HG03066 (cell line): Measurements from ENCODE around the gene PPFIA2.

ENCODE experiments used
- ATAC-seq: cut with Tn5 transposase; IDR thresholded peaks from one replicate; pipeline ENCODE4 v1.9.1; 2021; ENCODE audit warnings: low read depth; ENCODE audit not compliant: unreplicated experiment

PPFIA2 gene

DNA sequence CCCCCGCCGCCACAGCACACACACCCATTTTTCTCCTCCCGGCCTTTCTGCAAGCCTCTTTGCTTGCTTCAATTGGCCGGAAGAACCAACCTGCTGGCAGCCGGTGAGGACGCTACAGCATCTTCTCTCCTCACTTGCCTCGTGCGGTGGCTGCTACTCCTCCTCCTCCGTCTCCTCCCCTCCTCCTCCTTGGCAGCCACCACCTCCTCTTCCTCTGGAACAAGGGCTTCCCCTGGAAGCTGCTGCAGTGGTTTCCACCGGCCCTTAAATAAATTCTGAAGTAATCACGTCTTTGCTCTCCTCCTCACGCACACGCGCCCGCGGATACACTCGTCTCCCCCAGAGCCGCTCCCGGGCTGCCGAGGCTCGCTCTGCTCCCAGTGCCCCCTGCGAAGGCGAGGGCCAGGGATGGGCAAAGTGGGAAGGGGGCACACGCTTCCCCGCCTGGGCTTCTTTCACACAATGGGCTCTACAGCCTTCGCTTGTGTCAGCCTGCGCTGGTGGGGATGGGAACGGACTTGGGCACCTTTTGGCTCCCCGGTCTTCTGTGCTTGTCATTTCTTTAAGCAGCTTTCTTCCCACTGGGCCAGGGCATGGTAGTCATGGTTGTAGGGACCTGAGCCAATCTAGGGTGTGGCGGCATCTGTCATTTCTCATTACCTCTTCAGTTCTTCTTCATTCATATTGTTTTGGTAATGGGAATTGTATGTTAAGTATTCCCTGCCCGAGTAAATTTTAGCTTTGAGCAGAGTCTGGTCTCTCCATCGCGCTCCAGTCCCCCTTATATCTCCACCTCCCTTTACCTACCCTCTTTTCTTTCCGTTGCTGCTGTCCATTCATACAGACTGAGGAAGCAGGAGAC is at the start of gene PPFIA2:
Gene PPFIA2, minus strand, starts transcription at position 161 of the 862 bp plus-strand sequence.
- no peak for ATAC-seq

DNA sequence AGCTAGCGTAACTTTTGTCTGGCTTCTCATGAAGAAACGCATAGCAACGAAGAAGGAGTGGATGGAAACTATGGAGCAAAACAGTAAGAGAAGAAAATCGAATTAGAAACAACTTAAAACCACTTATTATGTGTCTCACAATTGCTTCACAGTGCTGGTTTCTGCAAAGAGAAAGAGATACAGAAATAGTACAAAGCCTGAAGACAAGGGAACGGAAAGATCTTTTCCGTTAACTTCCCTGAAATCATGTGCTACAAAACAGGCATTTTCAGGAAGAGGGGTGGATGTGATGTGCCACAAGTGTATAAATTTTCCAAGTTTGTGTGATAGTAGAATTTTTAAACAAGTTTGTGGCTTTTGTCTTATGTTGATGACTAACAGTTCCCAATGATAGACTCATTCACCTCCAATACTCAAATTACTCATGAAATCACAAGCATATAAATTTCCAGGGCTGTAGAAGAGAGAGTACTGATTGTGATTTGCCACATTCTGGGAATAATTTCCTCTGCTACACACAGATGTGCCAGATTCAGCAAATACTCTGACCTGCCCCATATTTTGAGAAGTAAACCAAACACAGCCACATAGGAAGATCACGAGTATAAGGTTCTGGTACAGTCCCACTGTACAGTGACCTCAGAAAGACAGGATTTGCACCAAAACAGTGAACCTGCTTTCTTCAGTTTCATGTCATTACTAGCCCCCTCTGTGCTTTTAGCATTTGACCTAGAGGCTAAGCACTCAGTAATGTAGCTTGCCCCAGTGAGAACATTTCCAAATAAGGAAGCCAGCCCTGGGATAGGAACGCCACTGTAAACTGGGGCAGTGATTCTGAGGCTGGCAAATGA is 41.4 kb upstream of the PPFIA2 start:
- no peak for ATAC-seq

DNA sequence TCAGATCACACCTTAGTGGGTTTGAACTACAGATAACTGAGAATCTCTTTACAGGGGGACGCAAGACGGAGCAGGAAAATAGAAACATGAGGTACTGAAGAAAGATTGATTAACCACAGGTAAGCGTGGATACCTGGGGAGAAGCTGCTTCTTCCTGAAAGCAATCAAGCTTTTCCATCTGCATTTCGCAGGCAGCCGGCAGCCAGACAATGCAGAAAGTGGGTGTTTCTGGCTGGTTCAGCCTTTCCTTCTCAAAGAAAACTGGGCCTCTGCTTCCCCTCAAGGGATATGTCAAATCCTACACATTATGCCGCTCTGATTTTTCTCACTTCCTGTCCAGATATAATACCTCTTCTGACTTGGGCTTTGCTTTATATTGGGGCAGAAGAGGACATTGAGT is 39.1 kb upstream of the PPFIA2 start:
- ATAC-seq = no peak

- no peak for ATAC-seq
Observed at GRCh38 chr12:81797100-81797499, 38.0 kb upstream of the PPFIA2 start.

DNA sequence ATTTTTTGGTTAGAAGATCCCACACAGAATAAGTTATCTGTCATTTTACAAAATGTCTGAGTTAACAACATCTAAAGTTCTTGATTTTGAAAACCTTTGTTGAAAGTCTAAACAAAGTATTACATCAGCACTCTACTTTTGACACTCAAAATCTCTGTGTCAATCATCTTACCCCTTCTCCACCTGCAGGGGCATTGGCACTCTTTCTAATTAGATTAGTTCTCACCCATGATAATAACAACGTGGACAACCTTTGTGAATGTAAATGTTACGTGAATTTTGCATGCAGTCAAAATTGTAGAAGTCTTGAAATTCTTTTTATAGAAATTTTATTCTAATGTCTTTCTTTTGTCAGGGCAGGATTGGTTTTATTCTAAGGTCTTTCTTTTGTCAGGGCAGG is 33.5 kb upstream of the PPFIA2 start:
- ATAC-seq = no peak

- no peak for ATAC-seq
Observed at GRCh38 chr12:81779216-81779615, 20.1 kb upstream of the PPFIA2 start.

- no peak for ATAC-seq
Observed at GRCh38 chr12:81778719-81779118, 19.6 kb upstream of the PPFIA2 start.

- no peak for ATAC-seq
Observed at GRCh38 chr12:81758421-81759189, 545 bp downstream of the PPFIA2 start.

DNA sequence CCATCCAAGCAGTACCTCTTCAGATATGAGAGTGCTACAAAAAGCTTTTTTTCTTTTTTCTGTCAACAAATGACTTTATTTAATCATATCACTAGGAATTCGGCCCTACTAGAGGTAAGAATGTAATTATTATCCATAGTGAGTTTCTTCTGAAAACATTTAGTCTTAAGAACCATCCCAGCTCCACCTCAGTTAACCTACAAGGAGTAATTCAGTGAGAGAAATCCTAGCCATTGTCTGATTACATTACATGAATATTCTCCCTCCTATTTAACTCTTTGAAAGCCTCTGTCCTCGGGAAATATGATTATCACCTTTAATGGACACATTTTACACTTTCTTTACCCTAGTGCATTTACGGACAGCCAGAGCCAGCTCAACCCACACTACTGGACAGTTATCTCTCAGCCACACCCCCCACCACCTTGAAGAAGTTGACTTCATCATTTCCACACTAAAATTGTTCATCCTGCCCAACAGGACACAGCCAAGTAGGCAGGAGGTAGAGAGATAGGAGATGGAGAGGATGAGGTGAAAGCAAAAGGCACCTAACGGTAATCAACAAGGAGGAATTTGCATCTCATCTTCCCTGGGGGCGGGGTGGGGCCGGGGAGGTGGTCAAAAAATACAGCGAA is 1.3 kb downstream of the PPFIA2 start:
- ATAC-seq = no peak

GRCh38 chr12:81729781-81730180 is 29.4 kb downstream of the PPFIA2 start:
- ATAC-seq = no peak

DNA sequence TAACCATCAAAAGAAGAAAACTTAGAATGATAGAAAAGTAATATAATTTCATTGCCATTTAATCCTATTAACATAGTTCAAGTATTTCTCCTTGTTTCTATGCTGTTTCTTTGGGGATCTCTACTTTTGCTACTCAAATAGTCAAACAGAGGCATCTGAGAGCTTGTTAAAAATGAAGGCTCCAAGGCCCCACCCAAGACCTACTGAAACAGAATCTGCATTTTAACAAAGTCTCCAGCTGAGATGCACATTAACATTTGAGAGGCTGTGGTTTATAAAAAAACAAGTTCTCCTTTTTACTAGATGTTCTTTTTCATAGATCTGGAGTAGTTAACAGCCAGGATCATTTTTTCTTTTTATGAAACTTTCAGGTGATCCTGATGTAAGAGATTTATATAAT is 31.8 kb downstream of the PPFIA2 start:
- no peak for ATAC-seq

GRCh38 chr12:81726634-81727033 is 32.5 kb downstream of the PPFIA2 start:
- no peak for ATAC-seq

- no peak for ATAC-seq
Observed at GRCh38 chr12:81723361-81723760, 35.8 kb downstream of the PPFIA2 start.

- no peak for ATAC-seq
Observed at GRCh38 chr12:81722004-81722403, 37.1 kb downstream of the PPFIA2 start.

GRCh38 chr12:81718616-81719015 is 40.5 kb downstream of the PPFIA2 start:
- ATAC-seq = no peak

- ATAC-seq = no peak
Observed at GRCh38 chr12:81712536-81712935, 46.6 kb downstream of the PPFIA2 start.

- no peak for ATAC-seq
Observed at GRCh38 chr12:81705586-81705985, 53.6 kb downstream of the PPFIA2 start.

DNA sequence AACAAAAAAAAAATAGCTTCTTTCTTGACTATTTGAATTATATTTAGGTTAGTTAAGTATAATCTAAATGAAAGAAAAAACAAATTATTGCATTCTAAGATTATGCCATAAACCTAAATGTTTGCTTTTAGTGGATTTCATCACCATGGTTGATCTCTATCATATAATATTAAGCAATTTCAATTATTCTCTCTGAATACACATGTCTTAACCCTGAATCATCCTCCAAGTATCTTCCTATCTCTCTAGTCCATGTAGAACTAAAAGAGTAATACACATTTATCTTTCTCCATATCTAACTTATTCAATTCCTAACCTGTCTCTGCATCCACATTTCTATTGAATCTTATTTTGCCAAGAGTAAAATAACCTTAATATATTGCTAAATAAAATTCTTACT is 59.6 kb downstream of the PPFIA2 start:
- no peak for ATAC-seq

GRCh38 chr12:81692008-81692407 is 67.1 kb downstream of the PPFIA2 start:
- ATAC-seq = no peak

- ATAC-seq = no peak
Observed at GRCh38 chr12:81683881-81684280, 75.3 kb downstream of the PPFIA2 start.
